SK-N-SH (cell line): Measurements from ENCODE around the gene MEG3. TPM values are rescaled to one million over a fixed set of nuclear protein-coding genes. Genes with fewer than 3 reads are reported as not detected.

ENCODE experiments used
- CTCF ChIA-PET: fragments of 300-600, 350-600 bp; formaldehyde crosslinking; extraction: SDS; loops from one replicate; lab custom pipeline; 2021; lab: Yijun Ruan, JAX
- POLR2A ChIA-PET: fragments of 350-600 bp; sonication (Branson Sonifier 250); formaldehyde crosslinking; extraction: SDS; loops from one replicate; lab custom pipeline; 2020; ENCODE audit warnings: antibody characterized with exemption, inconsistent platforms; lab: Yijun Ruan, JAX
- DNase-seq: peaks from one replicate; pipeline ENCODE4 v3.0.0; 2012
- H2AFZ ChIP-seq: fragments of 200-600 bp; sonication (generic); 2 replicates; pipeline ENCODE4 v1.8.1; 2016; ENCODE audit warnings: antibody characterized with exemption, mild to moderate bottlenecking, low read depth
- H3F3A ChIP-seq: fragments of 200-600 bp; sonication (generic); replicated peaks from 2 replicates; pipeline ENCODE3; 2016; ENCODE audit warnings: antibody characterized with exemption, mild to moderate bottlenecking; ENCODE audit not compliant: insufficient read depth
- H3K27ac ChIP-seq, 2 experiments: fragments of 200-500 bp in 1 of 2; fragments of 200-600 bp in 1 of 2; sonication (Bioruptor generic) in 1 of 2; sonication (generic), shearing (Covaris generic) in 1 of 2; 2 replicates each; pipeline versions ENCODE4 v1.5.1 to v1.6.1; 2014 to 2016; ENCODE audit warnings: low read depth in 2 of 2, inconsistent platforms in 1 of 2, low read length in 1 of 2, mild to moderate bottlenecking in 1 of 2, mixed read lengths in 1 of 2
- H3K27me3 ChIP-seq: fragments of 200-600 bp; sonication (generic), shearing (Covaris generic); 2 replicates; pipeline ENCODE4 v1.6.1; 2016; ENCODE audit warnings: mixed run types; ENCODE audit not compliant: insufficient read depth
- H3K36me3 ChIP-seq, 2 experiments: fragments of 200-500 bp in 1 of 2; fragments of 200-600 bp in 1 of 2; sonication (Bioruptor generic) in 1 of 2; sonication (generic) in 1 of 2; replicated peaks in 1 of 2; 2 replicates each; pipeline versions ENCODE3 to v1.5.1; 2014 to 2016; ENCODE audit warnings: low read length in 1 of 2, mild to moderate bottlenecking in 1 of 2; ENCODE audit not compliant: insufficient read depth in 2 of 2, control insufficient read depth in 1 of 2
- H3K4me1 ChIP-seq, 2 experiments: fragments of 200-500 bp in 1 of 2; fragments of 200-600 bp in 1 of 2; sonication (Bioruptor generic) in 1 of 2; sonication (generic), shearing (Covaris generic) in 1 of 2; 2 replicates each; pipeline versions ENCODE4 v1.5.1 to v1.6.1; 2014 to 2016; ENCODE audit warnings: low read depth in 1 of 2, low read length in 1 of 2, mixed run types in 1 of 2; ENCODE audit not compliant: insufficient read depth in 2 of 2, control insufficient read depth in 1 of 2
- H3K4me2 ChIP-seq: fragments of 200-600 bp; sonication (generic), shearing (Covaris generic); 2 replicates; pipeline ENCODE4 v1.6.1; 2017; ENCODE audit warnings: mixed run types
- H3K4me3 ChIP-seq, 2 experiments: fragments of 200-500 bp in 1 of 2; fragments of 200-600 bp in 1 of 2; sonication (Bioruptor generic) in 1 of 2; sonication (generic), shearing (Covaris generic) in 1 of 2; 2 replicates each; pipeline versions ENCODE4 v1.5.1 to v1.8.1; 2014 to 2016; ENCODE audit warnings: low read depth in 2 of 2, inconsistent platforms in 1 of 2, low read length in 1 of 2, mild to moderate bottlenecking in 1 of 2, mixed read lengths in 1 of 2, moderate library complexity in 1 of 2
- H3K79me2 ChIP-seq: fragments of 200-600 bp; sonication (generic); 2 replicates; pipeline ENCODE4 v1.8.1; 2017; ENCODE audit warnings: mild to moderate bottlenecking; ENCODE audit not compliant: insufficient read depth
- H3K9ac ChIP-seq: fragments of 200-600 bp; sonication (generic); 2 replicates; pipeline ENCODE4 v1.6.1; 2017; ENCODE audit warnings: mixed run types
- H3K9me2 ChIP-seq: fragments of 200-600 bp; sonication (generic); 2 replicates; pipeline ENCODE4 v1.6.1; 2017; ENCODE audit warnings: mixed run types
- H3K9me3 ChIP-seq: fragments of 200-600 bp; sonication (generic); 2 replicates; pipeline ENCODE4 v1.6.1; 2017; ENCODE audit warnings: mixed run types, mild to moderate bottlenecking, moderate library complexity
- H4K20me1 ChIP-seq: fragments of 200-600 bp; sonication (generic); 2 replicates; pipeline ENCODE4 v1.6.1; 2017; ENCODE audit warnings: mild to moderate bottlenecking, mixed run types; ENCODE audit not compliant: insufficient read depth
- CHD2 ChIP-seq: fragments of 150-350 bp; IDR thresholded peaks from 2 replicates; pipeline ENCODE4 v1.6.1; 2018; ENCODE audit warnings: low read length; ENCODE audit not compliant: partially characterized antibody
- CTCF ChIP-seq: fragments of 200-600 bp; sonication (generic); IDR thresholded peaks from 2 replicates; pipeline ENCODE4 v1.6.1; 2017; ENCODE audit warnings: antibody characterized with exemption, mild to moderate bottlenecking, moderate library complexity
- ELF1 ChIP-seq: IDR thresholded peaks from 2 replicates; pipeline ENCODE4 v1.4.0; 2012
- EP300 ChIP-seq, 2 experiments: IDR thresholded peaks; 2 replicates each; pipeline versions ENCODE4 v1.4.0 to v1.6.1; 2012; ENCODE audit warnings: borderline replicate concordance in 1 of 2, low read depth in 1 of 2, low read length in 1 of 2
- FOXM1 ChIP-seq: IDR thresholded peaks from 2 replicates; pipeline ENCODE4 v1.4.0; 2012; ENCODE audit warnings: low read depth, mild to moderate bottlenecking
- JUND ChIP-seq: IDR thresholded peaks from 2 replicates; pipeline ENCODE4 v1.4.0; 2012
- MXI1 ChIP-seq: IDR thresholded peaks from 2 replicates; pipeline ENCODE4 v1.6.1; 2012; ENCODE audit warnings: mild to moderate bottlenecking, low read depth, low read length, improper control_type of control experiment
- NFIC ChIP-seq: IDR thresholded peaks from 2 replicates; pipeline ENCODE4 v1.4.0; 2012; ENCODE audit warnings: borderline replicate concordance
- PBX3 ChIP-seq: IDR thresholded peaks from 2 replicates; pipeline ENCODE4; 2012
- RXRA ChIP-seq: IDR thresholded peaks from 2 replicates; pipeline ENCODE4 v1.4.0; 2012; ENCODE audit warnings: low read depth, mild to moderate bottlenecking, borderline replicate concordance
- SIN3A ChIP-seq: IDR thresholded peaks from 2 replicates; pipeline ENCODE4 v1.6.1; 2012; ENCODE audit warnings: low read depth, mild to moderate bottlenecking, low read length, moderate library complexity, borderline replicate concordance
- SMC3 ChIP-seq: IDR thresholded peaks from 2 replicates; pipeline ENCODE4 v1.6.1; 2012; ENCODE audit warnings: low read depth, low read length, improper control_type of control experiment
- TAF1 ChIP-seq: IDR thresholded peaks from 2 replicates; pipeline ENCODE4 v1.6.1; 2012; ENCODE audit warnings: low read depth, mild to moderate bottlenecking, low read length, moderate library complexity, borderline replicate concordance
- USF2 ChIP-seq: fragments of 150-350 bp; IDR thresholded peaks from 2 replicates; pipeline ENCODE4 v1.6.1; 2017; ENCODE audit warnings: antibody characterized with exemption, low read length, low read depth, borderline replicate concordance
- WGBS: methylation state at CpG from one replicate; pipeline ENCODE4 v1.1.6; 2017; ENCODE audit warnings: low lambda C conversion rate; 5-methylcytosine and 5-hydroxymethylcytosine counted together
- polyA plus RNA-seq, 3 experiments: library from polyadenylated mRNA; depleted of rRNA; stranded (reverse); fragments of >200 nt; gene quantifications; 2 replicates each; pipeline ENCODE4 v1.2.3, GENCODE V29; 2012

Gene MEG3
- polyA plus RNA-seq, 1 of the 3 experiments (the other 2 are of a cell fraction): not detected

- CTCF ChIA-PET: interaction anchor here (1.0 kb wide), 1 partner anchor 11 kb away, joined by 3 read pairs; no protein-coding TSS in a partner anchor
These were observed 14.6 kb downstream of the MEG3 start for GRCh38 chr14:100840286-100841065.

More at GRCh38 chr14:100840286-100841065, 14.6 kb downstream of the MEG3 start:
- no peak overlapping the region for H2AFZ ChIP-seq
- no peak overlapping the region for H3K9ac ChIP-seq
- no peaks in the 10 kb centered on the region for H3K9me3 ChIP-seq
- POLR2A ChIA-PET: interaction anchor here (0.7 kb wide), 1 partner anchor 10 kb away, joined by 4 read pairs; no protein-coding TSS in a partner anchor
- no peak for TF ChIP-seq MXI1
- no peak for TF ChIP-seq TAF1
- no peak for TF ChIP-seq ELF1
- no peak for TF ChIP-seq JUND
- TF ChIP-seq PBX3: no peak
- no peak for TF ChIP-seq RXRA
- TF ChIP-seq SIN3A: no peak
- TF ChIP-seq CHD2: no peak
- no peak for TF ChIP-seq CTCF
- no peak for TF ChIP-seq FOXM1
- no peak for TF ChIP-seq SMC3
- TF ChIP-seq NFIC: no peak
- TF ChIP-seq EP300 (IDR thresholded peaks at IDR 0.05; ENCODE audit: borderline replicate concordance in 1 of 2, low read depth in 1 of 2, low read length in 1 of 2): no peak
- TF ChIP-seq USF2: no peak
- H3K9me2 ChIP-seq: no peaks in the 10 kb centered on the region
- WGBS: 78% methylated on average over 19 of the region's 21 CpGs
- DNase-seq: no peak
- H3K4me3 ChIP-seq: no peak overlapping the region
- no peaks in the 10 kb centered on the region for H3F3A ChIP-seq
- no peaks in the 10 kb centered on the region for H3K27me3 ChIP-seq
- H3K27ac ChIP-seq: no peak overlapping the region; a peak in 1 of 4 replicates
- H3K36me3 ChIP-seq: no peaks in the 10 kb centered on the region
- H4K20me1 ChIP-seq: no peaks in the 10 kb centered on the region
- H3K4me1 ChIP-seq: peaks cover 0 to 45% of the 10 kb centered on the region in 2 experiments; a peak in 1 of 4 replicates
- no peaks in the 10 kb centered on the region for H3K79me2 ChIP-seq
- no peak overlapping the region for H3K4me2 ChIP-seq
